ENCODE results near the gene NPC2.
"Not testable (repeated sequence)": the region's sequence is repeated elsewhere in the genome, so short reads cannot be mapped to it uniquely, and the experiment has no call there.

NPC2 gene

DNA sequence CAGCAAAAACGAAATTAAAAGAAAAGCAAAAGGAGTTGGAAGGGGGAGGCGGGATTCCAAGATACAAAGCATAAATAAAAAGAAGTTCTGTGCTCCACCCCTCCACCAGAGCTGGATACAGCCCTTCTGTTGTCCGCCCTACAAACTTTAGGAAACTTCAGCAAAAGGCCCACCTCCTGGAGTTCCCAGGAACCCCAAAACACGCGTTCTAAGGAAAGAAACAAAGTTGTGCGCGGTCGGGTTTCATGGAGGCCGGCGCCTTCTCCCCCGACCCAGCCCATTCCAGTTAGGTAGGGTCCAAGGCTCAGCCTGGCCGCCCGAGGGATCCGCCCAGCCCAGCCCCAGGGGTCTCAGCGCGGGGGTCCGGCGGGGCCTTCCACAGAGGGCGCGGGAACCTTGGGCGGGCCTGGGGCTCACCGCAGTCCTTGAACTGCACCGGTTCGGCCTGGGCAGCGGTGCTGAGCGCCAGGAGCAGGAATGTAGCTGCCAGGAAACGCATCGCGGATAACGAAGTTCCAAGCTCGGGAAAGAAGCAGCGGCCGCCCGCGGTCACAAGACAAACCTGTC lies at the start of gene NPC2:
Gene NPC2 (minus strand): TSS at position 530 of the 567 bp plus-strand sequence. CDS start 31 bp downstream, at position 499.
- no peak for DNase-seq (ENCODE audit: low spot score)

- DNase-seq (ENCODE audit: low spot score): no peak
These were observed 49.1 kb upstream of the NPC2 start for GRCh38 chr14:74542056-74542685.

DNA sequence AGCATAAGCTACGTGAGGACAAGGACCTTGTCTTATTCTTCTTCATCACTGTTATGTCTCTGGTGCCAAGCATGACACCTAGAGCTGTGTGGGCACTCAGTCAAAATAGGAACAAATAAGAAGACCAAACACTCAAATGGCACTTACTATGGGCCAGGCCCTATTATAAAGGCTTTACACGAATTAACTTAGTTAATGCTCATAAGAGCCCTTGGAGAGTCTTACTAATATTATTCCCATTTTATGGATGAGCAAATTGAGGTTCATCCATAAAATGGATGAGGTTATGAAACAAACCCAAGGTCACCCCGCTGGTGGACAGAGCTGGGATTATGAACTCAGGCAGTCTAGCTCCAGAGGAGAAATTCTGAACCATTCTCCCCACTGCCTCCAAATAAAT lies 48.1 kb upstream of the NPC2 start:
- DNase-seq (ENCODE audit: low spot score): no peak

- DNase-seq (ENCODE audit: low spot score): no peak
These were observed 46.4 kb upstream of the NPC2 start for GRCh38 chr14:74539503-74539902.

- no peak for DNase-seq (ENCODE audit: low spot score)
These were observed 45.6 kb upstream of the NPC2 start for GRCh38 chr14:74538411-74539391.

- DNase-seq (ENCODE audit: low spot score): not testable (repeated sequence)
These were observed 43.2 kb upstream of the NPC2 start for GRCh38 chr14:74536336-74536735.

DNA sequence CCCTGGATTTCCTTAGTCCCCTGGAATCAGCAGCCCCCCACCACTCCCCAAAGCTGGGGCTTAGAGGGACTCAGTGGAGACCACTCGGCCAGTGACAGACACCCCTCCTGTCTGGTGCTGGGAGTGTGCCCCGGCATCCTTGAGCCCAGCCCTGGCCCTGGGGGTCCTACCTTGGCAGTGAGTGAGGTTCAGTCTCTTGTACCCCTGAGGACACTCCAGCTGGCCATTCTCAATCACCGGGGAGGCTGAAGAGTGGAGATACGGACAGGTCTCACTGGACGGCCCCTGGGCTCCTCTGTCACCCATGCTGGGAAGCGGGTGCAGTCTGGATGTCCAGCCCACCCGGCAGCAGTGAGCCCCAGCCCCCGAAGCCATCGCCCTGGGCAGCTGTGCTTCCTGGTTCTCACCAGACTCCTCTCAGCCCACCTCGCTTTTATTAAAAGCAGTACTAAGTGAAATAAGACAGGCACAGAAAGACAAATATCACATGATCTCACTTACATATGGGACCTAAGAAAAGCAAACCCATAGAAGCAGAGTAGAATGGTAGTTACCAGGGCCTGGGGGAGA lies 42.7 kb upstream of the NPC2 start:
- DNase-seq (ENCODE audit: low spot score): no peak

DNA sequence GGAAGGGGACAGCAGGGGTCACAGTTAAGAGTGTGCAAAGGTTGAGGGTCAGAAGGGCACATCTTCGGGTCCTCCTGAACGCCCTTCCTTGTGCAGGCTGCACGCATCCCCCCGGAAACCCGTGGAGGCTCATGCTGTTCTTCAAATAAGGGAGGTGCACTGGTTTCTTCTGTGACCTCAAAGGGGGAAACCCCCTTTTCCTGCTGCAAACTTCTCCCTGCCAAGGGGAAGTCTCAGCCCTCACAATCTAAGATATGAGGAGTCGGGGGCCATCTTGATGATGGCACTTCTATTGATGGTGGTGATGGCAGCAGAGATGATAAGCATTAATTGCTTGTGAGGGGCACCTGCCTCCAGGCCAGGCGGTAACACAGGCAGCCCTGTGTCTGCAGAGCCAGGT lies 40.5 kb upstream of the NPC2 start:
- DNase-seq (ENCODE audit: low spot score): no peak

DNA sequence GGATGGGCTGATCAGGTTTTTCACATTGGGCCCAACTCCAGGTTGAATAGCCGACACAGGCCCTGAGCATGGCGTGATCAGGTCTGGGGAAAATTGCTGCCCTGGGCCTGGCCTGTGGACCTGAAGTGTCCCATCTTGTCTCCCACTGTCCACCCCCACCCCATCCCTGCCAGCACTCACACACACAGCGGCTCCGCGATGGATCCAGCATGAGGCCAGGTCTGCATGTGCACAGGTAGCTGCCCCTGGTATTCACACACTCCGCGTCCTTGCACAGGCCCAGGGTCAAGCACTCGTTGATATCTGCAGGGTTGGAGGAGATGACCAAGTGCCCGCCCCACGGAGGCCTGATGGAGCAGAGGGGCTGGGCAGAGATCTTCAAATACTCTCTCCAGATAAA lies 39.1 kb upstream of the NPC2 start:
- no peak for DNase-seq (ENCODE audit: low spot score)

GRCh38 chr14:74531467-74531866 lies 38.4 kb upstream of the NPC2 start:
- DNase-seq (ENCODE audit: low spot score): no peak

GRCh38 chr14:74531006-74531405 lies 37.9 kb upstream of the NPC2 start:
- no peak for DNase-seq (ENCODE audit: low spot score)

DNA sequence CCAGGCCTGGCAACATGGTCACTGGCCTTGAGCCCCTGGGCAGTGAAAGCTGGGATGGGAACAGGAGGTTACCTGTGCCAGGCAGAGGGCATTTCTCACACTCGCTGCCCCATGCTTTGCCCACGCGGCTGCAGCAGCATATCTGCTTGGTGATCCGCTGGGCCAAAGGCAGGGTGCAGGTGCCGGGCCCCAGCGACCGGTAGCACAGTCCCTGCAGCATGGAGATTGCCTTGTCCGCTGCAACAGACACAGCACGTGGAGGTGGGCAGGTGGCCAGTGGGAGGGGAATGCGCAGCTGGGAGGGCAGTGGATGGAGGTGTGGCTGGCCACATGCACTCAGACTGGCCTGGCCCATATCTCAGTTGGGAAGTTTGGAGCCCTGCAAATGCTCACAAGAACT lies 35.8 kb upstream of the NPC2 start:
- no peak for DNase-seq (ENCODE audit: low spot score)

- DNase-seq (ENCODE audit: low spot score): no peak
These were observed 35.3 kb upstream of the NPC2 start for GRCh38 chr14:74528406-74528805.

- no peak for DNase-seq (ENCODE audit: low spot score)
These were observed 34.7 kb upstream of the NPC2 start for GRCh38 chr14:74527736-74528280.

DNA sequence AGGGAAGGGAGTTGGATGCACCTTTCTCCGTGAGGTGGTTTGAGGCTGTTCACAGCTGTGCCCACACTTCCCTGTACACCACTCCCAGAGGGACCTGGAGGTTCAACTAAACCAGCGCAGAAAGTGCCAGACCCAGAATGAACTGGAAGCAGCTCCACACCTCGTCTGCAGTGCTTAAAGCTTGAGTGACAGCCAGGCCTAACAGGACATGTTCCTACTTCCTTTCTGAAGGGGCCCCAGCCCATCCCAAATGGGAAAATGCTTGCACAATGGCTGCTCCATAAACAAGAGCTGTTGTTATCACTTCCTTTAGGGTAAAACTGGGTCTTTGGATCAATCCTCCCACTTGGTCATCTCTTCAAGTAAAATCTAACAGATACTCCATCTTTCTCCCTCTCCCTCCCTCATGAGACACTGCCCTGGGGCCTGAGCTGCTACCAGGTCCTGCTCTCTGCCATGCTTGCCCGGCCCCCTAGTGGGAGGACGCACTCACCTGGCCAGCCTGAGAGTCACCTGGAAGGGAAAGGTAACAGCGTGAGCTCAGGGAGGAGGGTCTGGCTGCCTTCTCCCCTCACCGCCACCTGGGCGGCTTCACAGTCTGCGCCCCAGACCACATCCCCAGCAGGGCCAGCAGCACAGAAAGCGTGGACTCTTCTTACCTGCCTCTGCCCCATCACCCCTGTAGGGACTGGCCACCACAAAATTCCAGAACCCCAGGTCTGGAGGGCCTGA lies 33.9 kb upstream of the NPC2 start:
- DNase-seq (ENCODE audit: low spot score): no peak

DNA sequence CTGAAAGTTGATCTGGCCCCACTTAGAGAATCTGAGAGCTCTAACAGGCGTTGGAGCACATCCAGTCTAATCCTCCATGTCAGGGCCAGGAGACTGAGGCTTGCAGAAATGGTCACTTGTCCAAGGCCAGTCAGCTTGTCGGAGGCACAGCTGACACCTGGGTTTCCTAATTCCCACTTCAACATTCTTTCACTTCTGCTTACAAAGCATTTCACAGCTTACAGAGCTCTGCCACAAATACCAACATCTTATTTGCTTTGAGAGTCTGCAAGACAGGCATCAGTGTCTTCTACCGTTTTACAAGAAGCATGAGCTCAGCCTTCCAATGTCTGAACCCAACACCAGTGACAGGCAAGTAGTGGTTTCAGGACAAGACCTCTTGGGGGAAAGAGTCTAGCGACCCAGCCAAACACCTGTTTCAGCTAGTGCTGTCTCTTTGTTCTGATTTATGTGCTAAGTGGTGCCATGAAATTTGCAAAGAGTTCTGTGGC lies 32.3 kb upstream of the NPC2 start:
- no peak for DNase-seq (ENCODE audit: low spot score)

GRCh38 chr14:74524812-74525135 lies 31.7 kb upstream of the NPC2 start:
- DNase-seq (ENCODE audit: low spot score): no peak

DNA sequence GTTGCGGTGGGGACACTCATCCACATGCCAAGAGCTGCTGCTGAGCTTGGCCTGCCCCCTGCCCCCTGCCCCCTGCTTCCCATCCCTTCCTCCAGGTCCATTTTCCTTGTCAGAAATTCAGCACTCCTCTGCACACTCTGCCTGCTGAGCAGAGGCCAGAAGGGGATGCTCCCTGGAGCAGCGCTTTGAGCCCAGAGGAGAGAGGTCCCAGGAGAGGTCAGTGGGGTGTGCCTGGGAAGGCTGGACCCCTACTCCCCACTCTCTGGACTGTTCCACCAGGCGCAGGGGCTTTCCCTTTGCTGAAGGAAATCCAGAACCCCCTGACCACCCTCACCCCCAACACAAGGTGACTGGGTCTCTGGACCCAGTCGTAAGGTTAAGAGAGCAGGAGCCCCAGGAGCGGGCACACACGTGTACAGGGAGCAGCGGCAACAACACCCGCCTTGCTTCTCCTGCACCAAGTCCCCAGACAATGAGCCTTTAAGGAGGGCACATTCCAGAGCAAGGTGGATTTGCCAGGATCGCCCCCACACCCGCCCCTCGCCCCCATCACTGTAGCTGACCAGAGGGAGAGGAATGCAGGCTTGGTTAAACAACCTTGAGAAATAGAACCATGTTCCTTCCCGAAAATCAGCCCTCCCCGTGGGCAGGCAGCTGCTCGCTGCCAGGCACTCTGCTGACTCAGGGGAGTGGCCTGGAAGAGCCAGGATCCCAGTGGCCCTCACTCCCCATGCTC lies 31.1 kb upstream of the NPC2 start:
- no peak for DNase-seq (ENCODE audit: low spot score)

- no peak for DNase-seq (ENCODE audit: low spot score)
These were observed 29.6 kb upstream of the NPC2 start for GRCh38 chr14:74522740-74523139.

- no peak for DNase-seq (ENCODE audit: low spot score)
These were observed 28.7 kb upstream of the NPC2 start for GRCh38 chr14:74521756-74522155.

All from cerebellar cortex (tissue), 1 donor.